OCI-LY7 (cell line): ENCODE results near the gene GTF2F1. TPM values are rescaled to one million over a fixed set of nuclear protein-coding genes. Genes with fewer than 3 reads are reported as not detected.

Source experiments
- Bru-seq: library from RNA; stranded (reverse); fragments of 400-500 nt; gene quantifications from one replicate; lab custom pipeline; 2021; lab: Mats Ljungman, UMichigan
- BruChase-seq, 2 experiments: library from RNA; stranded (reverse); fragments of 400-500 nt; gene quantifications; one replicate each; lab custom pipeline; 2021; lab: Mats Ljungman, UMichigan
- BruUV-seq: library from RNA; stranded (reverse); fragments of 400-500 nt; replicated peaks from 2 replicates; lab custom pipeline; 2021; lab: Mats Ljungman, UMichigan
- CTCF ChIA-PET: fragments of 300-600 bp; sonication (Branson Sonifier 250); formaldehyde crosslinking; loops from one replicate; lab custom pipeline; 2022; ENCODE audit warnings: antibody characterized with exemption; ENCODE audit not compliant: unreplicated experiment; lab: Charles Lee
- POLR2A ChIA-PET: fragments of 300-600 bp; sonication (Branson Sonifier 250); formaldehyde crosslinking; loops from one replicate; lab custom pipeline; 2022; ENCODE audit warnings: antibody characterized with exemption; lab: Charles Lee
- DNase-seq: peaks from one replicate; pipeline ENCODE4 v3.0.0-alpha.2; 2015; ENCODE audit warnings: low spot score
- H2AFZ ChIP-seq: fragments of 200-600 bp; sonication (generic), shearing (Covaris generic); 2 replicates; pipeline ENCODE4 v1.6.1; 2014; ENCODE audit warnings: mild to moderate bottlenecking, antibody characterized with exemption, low read length, moderate library complexity
- H3K27ac ChIP-seq: fragments of 200-600 bp; sonication (generic); 2 replicates; pipeline ENCODE4 v1.5.1; 2014; ENCODE audit warnings: mixed run types, low read depth, mild to moderate bottlenecking, moderate library complexity, low read length, inconsistent platforms; ENCODE audit not compliant: poor library complexity, severe bottlenecking
- H3K36me3 ChIP-seq: fragments of 200-600 bp; sonication (generic); 2 replicates; pipeline ENCODE4 v1.6.1; 2014; ENCODE audit warnings: mild to moderate bottlenecking, antibody characterized with exemption, low read length, moderate library complexity, mixed read lengths; ENCODE audit not compliant: insufficient read depth
- H3K4me1 ChIP-seq: fragments of 200-600 bp; sonication (generic); 2 replicates; pipeline ENCODE4 v1.5.1; 2014; ENCODE audit warnings: mild to moderate bottlenecking, low read length; ENCODE audit not compliant: insufficient read depth, poor library complexity, severe bottlenecking
- H3K4me2 ChIP-seq: fragments of 200-600 bp; sonication (generic); 2 replicates; pipeline ENCODE4 v1.6.1; 2014; ENCODE audit warnings: mild to moderate bottlenecking, low read length
- H3K4me3 ChIP-seq: fragments of 200-600 bp; sonication (generic); 2 replicates; pipeline ENCODE4 v1.5.1; 2014; ENCODE audit warnings: mild to moderate bottlenecking, low read depth, low read length; ENCODE audit not compliant: poor library complexity, severe bottlenecking
- H3K79me2 ChIP-seq: fragments of 200-600 bp; sonication (generic); 2 replicates; pipeline ENCODE4 v1.6.1; 2016; ENCODE audit warnings: low read depth, mild to moderate bottlenecking, low read length, moderate library complexity, mixed read lengths; ENCODE audit not compliant: insufficient read depth
- H3K9me2 ChIP-seq: fragments of 200-600 bp; sonication (generic); 2 replicates; pipeline ENCODE4 v1.6.1; 2016; ENCODE audit warnings: mild to moderate bottlenecking, low read length, mixed read lengths; ENCODE audit not compliant: insufficient read depth
- H3K9me3 ChIP-seq: fragments of 200-600 bp; sonication (generic); 2 replicates; pipeline ENCODE4 v1.6.1; 2014; ENCODE audit warnings: mild to moderate bottlenecking, mixed run types, low read length, mixed read lengths
- H4K20me1 ChIP-seq: fragments of 200-600 bp; sonication (generic); 2 replicates; pipeline ENCODE4 v1.6.1; 2014; ENCODE audit warnings: mild to moderate bottlenecking, antibody characterized with exemption, low read length, moderate library complexity, mixed read lengths; ENCODE audit not compliant: insufficient read depth
- CTCF ChIP-seq: fragments of 200-600 bp; sonication (generic); conservative IDR thresholded peaks from 2 replicates; pipeline ENCODE4 v1.5.1; 2014; ENCODE audit warnings: mild to moderate bottlenecking, antibody characterized with exemption, low read length, moderate library complexity, mixed read lengths
- EZH2phosphoT487 ChIP-seq: fragments of 200-600 bp; sonication (generic); IDR thresholded peaks from 2 replicates; pipeline ENCODE4 v1.6.1; 2018; ENCODE audit warnings: low read depth, borderline replicate concordance, mild to moderate bottlenecking, mixed run types, antibody characterized with exemption, low read length, moderate library complexity, mixed read lengths
- intact Hi-C: fragments of 100-400 bp; cut with micrococcal nuclease; formaldehyde crosslinking; loops from one replicate; pipeline ENCODE4 v1.10.0; 2022; ENCODE audit not compliant: unreplicated experiment
- long read RNA-seq: library from polyadenylated mRNA; stranded (forward); transcript quantifications from one replicate; pipeline ENCODE4 v2.0.0, GENCODE V29; 2022
- total RNA-seq, 2 experiments: library from RNA; depleted of rRNA in 1 of 2; stranded (reverse); fragments of >200 nt in 1 of 2; shearing (Covaris generic) in 1 of 2; gene quantifications; 2 replicates each; pipeline ENCODE4 v1.2.3, GENCODE V29; 2014 to 2022

GTF2F1 gene
- total RNA-seq (2014; rRNA removed; shearing (Covaris generic)) (31.1 and 44.4 TPM in 2 replicates), total RNA-seq (2022) (43.2 and 47.7 TPM in 2 replicates), Bru-seq, nascent RNA (percentile 67 among the genes with signal in this experiment), BruChase-seq, experiment 1, labeled RNA remaining after a 6-hour chase (percentile 73 among the genes with signal in this experiment), BruChase-seq, experiment 2, labeled RNA remaining after a 2-hour chase (percentile 78 among the genes with signal in this experiment)
- long read RNA-seq, transcript GTF2F1-201 (13 exons, 2,731 nt), result major isoform, 26 of 45 reads
- long read RNA-seq, partial matches to known transcripts, result 15 of 45 reads
- long read RNA-seq, other reads (novel, unspliced or antisense), result 4 of 45 reads

GRCh38 chr19:6393074-6393982 is at the start of gene GTF2F1:
Gene GTF2F1 (minus strand): TSS chr19:6393164. CDS start chr19:6392995, 169 bp downstream.
- Histone ChIP-seq H3K4me3 (peak within 1 kb of the TSS; percentile 81), H3K4me2 (peak within 1 kb of the TSS; percentile 91), H3K9me3 (no peaks in the 10 kb centered on the region), H3K9me2 (no peaks in the 10 kb centered on the region), H3K79me2 (peaks cover 15% of the 10 kb centered on the region), H3K36me3 (peaks cover 26% of the 10 kb centered on the region), H4K20me1 (no peaks in the 10 kb centered on the region), H2AFZ (peak within 1 kb of the TSS; percentile 97), H3K4me1 (peaks cover 14% of the 10 kb centered on the region), H3K27ac (peak within 1 kb of the TSS; percentile 44)
- BruUV-seq, result no TSS peak
- no peak for TF ChIP-seq EZH2phosphoT487
- peak; percentile 50 for TF ChIP-seq CTCF
- peak; percentile 96 for DNase-seq
- ChIA-PET CTCF (no interaction called here), POLR2A (no interaction called here)
- intact Hi-C loops, result loop anchor here (10.0 kb wide), 1 partner anchor 111 kb away; the partner anchor contains the start of gene TUBB4A

GRCh38 chr19:6442087-6442688 is 49.2 kb upstream of the GTF2F1 start:
- no peaks in the 10 kb centered on the region for H3K4me1 ChIP-seq
- no peaks in the 10 kb centered on the region for H3K9me2 ChIP-seq
- no peaks in the 10 kb centered on the region for H3K9me3 ChIP-seq
- ChIA-PET CTCF (no interaction called here), POLR2A (no interaction called here)
- no TSS peak for BruUV-seq
- no peak overlapping the region for H3K4me3 ChIP-seq
- no peak overlapping the region for H3K27ac ChIP-seq
- no peaks in the 10 kb centered on the region for H4K20me1 ChIP-seq
- no peak overlapping the region for H3K4me2 ChIP-seq
- H3K36me3 ChIP-seq, result peaks cover 34% of the 10 kb centered on the region
- no peak overlapping the region for H2AFZ ChIP-seq
- TF ChIP-seq CTCF (no peak), EZH2phosphoT487 (no peak)
- intact Hi-C loops, result no loop called here
- no peak for DNase-seq
- no peaks in the 10 kb centered on the region for H3K79me2 ChIP-seq
